HG02870 (cell line): ENCODE results near the gene C9orf50.
"Not testable (repeated sequence)": the region's sequence is repeated elsewhere in the genome, so short reads cannot be mapped to it uniquely, and the experiment has no call there.

Experiments used
- ATAC-seq: cut with Tn5 transposase; IDR thresholded peaks from one replicate; pipeline ENCODE4 v1.9.1; 2021; ENCODE audit warnings: mild to moderate bottlenecking, moderate library complexity; ENCODE audit not compliant: unreplicated experiment

C9orf50 gene

DNA sequence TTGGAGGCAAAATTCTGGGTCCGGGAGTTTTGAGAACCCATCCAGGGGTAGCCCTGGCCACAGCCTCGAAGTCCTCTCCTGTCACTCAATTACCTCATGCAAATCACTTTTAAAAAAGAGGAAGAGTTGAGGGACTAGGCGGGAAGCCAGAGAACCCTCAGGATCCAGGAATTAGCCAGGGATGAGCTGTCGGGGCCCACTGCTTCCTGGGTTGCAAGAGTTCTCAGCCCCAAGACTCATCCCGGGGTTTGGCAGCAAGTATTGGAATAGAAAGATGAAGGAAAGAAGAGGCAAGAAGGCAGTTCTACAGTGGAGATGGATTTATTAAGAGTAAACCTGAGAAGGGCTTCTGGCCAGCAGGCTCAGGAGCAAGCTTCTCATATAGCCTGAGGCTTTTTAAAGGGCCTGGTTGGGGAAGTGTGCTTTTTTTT lies 25.6 kb downstream of the C9orf50 start:
- ATAC-seq, result no peak

DNA sequence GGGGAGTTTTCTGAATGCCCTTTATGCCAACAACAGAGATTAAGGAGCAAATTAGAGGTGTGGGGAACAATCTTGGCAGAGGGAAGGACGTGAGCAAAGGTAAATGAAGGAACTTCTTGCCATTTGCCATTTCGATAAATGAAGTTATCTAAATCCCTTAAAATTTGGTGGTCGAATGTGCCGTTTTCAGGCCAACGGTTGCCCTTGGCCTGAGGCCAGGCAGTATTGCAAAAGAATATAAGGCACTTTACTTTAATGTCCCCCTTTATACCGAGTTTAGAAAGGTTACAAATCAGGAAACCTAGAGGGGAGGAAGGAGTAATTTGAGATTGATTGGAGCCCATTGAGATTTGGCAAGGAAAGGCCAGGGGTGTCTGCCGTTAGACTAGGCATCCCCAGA lies 26.3 kb downstream of the C9orf50 start:
- no peak for ATAC-seq

DNA sequence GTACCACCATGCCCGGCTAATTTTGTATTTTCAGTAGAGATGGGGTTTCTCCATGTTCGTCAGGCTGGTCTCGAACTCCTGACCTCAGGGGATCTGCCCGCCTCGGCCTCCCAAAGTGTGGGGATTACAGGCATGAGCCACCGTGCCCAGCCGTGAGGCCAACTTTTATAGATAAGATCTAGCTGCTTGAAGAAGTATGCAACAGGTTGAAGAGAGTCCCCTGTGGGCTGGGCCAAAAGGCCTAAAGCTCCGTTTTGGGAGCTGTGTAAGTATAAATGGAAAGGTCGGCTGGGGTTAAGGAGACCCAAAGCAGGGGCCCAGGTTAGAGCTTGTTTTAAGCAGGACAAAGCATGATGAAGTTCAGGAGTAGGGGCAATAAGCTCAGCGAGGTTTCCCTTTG lies 28.1 kb downstream of the C9orf50 start:
- ATAC-seq, result not testable (repeated sequence)

DNA sequence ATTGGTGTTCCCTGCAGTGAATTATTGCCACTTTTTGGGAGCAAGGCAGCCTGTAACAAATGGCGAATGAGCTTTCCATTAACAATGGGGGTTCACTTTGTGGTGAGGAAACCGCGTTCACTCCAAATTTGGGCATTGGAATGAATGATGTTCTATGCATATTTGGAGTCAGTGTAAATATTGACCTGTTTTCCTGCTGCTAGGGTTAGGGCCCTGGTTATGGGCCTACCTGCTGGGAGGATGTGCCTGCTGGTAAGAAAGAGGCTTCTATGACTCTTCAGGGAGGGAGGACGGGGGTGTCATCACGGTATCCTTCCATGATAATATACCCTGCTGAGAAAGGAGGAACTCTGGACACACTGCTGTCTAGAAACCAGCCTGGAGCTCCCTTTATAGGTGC lies 29.0 kb downstream of the C9orf50 start:
- ATAC-seq, result no peak

DNA sequence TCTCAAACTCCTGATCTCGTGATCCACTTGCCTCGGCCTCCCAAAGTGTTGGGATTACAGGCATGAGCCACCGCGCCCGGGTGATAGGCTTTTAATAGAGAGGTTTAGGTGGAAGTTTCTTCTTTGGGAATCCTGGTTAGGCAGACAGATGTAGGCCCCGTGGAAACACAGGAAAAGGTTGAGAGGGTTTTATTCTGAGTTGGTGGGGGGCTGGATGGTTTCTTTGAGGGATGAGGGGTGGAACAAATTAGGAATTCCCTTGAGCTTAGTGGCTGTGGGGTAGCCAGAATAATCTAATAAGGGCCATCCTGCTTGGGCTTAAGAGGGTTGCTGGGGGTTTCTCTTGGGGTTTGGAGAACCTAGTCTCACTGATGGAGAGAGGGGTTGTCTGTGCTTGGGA lies 30.4 kb downstream of the C9orf50 start:
- ATAC-seq, result no peak

DNA sequence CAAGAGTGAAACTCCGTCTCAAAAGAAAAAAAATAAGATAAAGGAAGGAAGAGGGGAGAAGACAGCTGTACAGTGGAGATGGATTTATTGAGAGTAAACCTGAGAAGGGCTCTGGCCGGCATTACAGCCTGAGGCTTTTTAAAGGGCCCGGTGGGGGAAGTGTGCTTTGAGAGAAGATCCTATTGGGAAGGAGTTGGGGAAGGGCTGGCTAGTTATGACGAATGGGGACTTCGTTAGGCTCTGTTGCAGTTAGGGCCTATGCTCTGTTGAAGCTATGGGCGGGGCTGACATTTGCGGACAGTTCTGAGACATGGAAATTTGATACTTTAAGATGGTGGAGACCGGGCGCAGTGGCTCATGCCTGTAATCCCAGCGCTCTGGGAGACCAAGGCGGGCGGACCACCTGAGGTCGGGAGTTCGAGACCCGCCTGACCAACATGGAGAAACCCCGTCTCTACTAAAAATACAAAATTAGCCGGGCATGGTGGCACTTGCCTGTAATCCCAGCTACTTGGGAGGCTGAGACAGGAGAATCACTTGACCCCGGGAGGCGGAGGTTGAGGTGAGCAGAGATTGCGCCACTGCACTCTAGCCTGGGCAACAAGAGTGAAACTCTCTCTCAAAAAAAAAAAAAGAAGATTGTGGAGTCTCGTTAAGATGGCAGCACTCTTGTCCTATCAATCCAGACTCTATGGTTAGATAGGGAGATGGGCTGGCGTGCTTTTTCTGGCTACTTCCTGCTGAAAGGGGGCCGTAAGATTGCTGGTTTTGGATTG lies 33.2 kb downstream of the C9orf50 start:
- ATAC-seq, result no peak

DNA sequence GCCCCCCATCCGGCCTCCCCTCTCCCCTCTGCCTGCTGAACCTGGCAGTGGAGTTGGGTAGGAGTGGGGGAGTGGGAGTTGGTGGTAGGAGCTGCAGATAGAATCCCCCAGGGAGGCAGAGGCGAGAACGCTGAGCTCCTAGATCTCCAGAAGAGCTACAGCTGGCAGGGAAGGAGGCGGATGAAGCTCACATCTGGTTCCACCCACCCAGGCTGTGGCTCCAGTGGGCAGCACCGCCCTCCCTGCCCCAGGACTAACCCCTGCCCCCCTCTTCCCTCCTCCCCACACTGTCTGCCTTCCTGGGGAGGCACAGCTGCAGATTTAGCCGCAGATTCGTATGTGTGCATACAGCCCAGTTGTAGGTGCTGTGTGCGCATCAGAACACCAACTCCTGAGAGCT lies 34.2 kb downstream of the C9orf50 start:
- no peak for ATAC-seq

DNA sequence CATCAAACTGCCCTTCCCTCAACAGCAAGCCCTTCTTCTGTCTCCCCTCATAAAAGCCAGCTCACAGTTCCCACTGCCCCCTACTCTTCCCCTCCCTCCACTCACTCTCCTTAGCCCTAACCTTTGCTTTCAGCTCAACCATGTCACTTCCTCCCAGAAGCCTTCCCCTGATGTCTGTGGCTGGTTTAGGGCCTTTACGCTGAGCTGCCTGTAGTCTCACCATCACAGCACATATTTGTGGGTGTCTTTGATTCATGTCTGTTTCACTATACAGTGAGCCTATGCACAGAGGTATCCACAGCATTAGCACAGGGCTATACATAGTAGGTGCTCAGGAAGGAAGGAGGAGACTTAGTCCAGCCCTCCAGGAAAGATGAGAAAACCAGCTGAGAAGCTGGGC lies 34.7 kb downstream of the C9orf50 start:
- no peak for ATAC-seq

DNA sequence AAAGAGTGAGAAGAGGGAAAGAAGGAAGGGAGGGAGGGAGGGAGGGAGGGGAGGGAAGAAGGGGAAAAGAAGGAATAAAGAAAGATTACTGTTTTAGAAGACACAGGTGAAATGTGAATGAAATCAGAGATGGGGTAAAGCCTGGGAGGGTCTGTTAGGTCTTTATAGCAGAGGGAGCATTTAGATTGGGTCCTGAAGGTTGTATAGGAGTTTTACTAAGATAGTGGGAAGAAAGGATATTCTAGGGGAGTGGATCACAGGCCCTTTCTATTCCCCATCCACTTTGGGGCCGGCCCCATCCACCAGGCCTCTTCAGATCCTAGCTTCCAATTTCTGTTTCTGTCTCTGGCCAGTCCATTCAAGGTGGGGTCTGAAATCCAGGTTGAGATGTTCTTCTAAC lies 35.5 kb downstream of the C9orf50 start:
- ATAC-seq, result no peak

DNA sequence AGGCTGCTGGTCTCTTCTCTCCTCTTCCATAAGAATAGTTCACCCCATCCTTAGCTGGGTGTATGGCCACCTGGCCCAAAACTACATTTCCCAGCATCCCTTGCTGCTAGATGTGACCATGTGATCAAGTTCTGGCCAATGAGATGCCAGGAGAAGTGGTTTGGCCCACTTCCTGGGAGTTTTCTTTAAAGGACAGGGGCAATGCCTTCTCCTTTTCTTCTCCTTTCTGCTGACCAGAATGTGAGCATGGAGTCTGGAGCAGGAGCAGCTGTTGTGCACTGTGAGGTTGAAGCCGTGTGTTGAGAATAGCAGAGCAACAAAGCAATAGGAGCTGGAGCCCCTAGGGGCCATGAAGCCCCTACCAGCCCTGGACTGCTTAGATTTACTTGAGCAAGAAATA lies 36.8 kb downstream of the C9orf50 start:
- no peak for ATAC-seq

DNA sequence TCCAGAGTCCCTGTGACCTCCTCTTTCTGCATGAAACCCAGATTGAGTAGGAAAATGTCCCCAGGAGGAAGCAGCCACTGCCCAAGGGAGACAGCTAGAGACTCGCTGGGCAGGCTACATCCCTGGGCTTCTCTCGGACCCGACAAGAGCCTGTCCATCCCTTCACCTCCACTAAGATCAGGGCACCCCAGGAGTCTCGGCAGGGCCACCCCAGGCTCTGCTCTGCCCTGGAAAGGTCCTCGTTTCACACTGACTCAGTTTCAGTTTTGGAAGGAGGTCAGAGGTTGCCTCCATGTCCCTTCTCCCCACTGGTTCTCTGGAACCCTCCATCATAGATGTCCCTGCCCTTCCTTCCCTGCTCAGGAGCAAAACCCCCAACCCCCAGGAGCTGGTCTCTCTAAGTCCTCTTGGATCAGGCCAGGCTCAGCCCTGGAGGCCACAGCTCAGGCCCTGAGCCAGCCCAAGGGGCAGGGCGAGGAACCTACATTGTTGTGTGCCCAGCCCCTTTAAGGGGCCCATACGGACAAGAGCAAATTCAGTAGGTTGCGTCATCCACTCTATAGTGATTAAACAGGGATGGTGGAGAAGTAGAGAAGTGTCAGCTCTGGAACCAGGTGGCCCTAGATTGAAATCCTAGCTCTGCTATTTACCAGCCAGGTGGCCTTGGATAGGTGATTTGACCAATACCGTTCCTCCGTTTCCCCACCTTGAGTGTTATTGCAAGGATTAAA lies 37.4 kb downstream of the C9orf50 start:
- ATAC-seq, result no peak

DNA sequence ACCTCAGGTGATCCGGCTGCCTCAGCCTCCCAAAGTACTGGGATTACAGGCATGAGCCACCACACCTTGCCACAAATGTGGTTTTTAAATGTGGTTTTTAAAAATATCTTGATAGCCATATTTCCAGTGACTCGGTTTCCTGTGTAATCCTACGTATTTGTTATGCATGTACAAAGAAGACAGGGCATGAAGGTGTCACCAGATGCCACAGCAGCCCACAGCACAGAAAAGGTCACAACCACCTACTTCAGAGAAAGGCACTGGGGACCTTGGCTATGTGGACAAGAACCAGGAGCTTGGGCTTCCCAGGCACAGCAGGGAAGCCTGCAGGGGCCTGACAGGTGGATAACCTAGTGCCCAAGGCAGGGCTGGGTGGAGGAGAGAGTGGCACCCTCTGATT lies 38.0 kb downstream of the C9orf50 start:
- ATAC-seq, result no peak

DNA sequence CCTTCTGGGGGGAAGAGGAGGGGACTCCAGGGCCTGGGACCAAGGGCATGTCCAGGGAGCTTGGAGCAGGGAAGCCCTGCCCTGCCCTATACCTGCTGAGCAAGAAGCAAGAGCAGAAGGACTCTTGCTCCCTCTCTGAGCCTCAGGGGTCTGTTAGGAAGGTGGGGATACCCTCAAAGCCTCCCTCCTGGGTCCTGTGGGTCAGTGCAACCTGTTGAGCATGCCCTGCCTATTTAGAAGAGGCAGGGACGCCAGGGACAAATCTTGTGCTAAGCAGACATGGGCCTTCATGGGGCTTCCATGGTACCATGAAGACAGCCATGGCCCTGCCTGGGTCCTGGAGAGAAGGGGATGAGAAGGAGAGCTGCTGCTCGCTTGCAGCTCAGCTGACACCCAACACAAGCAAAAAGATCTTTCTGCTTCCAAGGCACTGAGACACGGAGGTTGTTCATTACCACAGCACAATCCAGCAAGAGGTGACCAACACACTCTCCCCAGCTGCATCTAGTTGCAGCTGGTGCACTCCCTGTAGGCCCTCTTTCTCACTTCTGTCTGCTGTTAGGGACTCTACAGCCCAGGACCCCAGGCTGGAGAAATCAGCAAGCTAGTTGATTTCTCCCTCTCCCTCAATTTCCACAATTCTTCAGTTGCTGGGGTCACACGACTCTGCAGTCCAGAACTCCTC lies 39.3 kb downstream of the C9orf50 start:
- ATAC-seq, result no peak

DNA sequence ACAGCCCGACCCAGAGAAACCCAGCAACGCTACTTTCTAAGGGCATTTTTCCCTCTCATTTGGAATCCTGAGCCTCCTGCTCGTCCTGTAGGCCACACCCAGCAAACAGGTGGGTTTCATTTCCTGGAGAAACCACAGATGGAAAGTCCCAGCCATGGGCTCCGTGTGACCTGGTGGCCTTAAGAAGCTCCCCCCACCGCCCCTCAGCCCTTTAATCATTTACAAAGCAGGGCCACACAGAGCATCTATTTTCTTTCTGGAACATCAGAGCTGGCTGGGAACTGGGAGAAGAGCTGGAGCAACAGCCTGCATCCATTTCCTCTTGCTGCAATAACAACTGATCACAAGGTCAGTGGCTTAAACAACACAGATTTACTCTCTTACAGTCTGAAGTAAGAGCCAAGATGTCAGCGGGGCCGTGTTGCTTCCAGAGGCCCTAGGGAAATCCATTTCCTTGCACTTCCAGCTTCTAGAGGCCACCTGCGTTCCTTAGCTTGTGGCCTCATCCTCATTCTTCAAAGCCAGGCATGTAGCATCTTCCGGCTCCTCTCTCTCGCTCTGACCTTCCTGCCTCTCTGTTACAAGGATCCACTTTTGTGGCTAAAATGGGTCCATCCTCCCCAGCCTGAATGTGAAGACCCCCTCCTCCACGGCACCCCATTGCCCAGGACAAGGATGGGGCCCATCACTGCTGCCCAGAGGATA lies 40.5 kb downstream of the C9orf50 start:
- no peak for ATAC-seq

DNA sequence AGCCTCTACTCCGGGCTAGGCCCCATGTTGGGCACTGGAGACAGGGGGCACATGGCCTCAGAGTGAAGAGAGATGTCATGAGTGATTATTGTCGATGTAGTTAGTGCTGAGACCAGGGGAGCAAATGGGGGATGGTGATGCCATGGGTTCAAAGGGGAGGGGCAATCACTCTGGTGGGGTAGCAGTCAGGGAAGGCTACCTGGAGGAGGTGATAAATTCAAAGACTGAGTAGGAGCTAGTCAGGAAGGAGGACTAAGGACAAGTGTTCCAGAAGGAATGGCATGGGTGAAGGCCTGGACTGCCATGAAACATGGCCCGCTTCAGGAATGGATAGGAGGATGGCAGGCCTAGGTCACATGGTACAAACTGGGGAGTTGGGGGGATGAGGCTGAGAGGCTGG lies 41.6 kb downstream of the C9orf50 start:
- ATAC-seq, result no peak

DNA sequence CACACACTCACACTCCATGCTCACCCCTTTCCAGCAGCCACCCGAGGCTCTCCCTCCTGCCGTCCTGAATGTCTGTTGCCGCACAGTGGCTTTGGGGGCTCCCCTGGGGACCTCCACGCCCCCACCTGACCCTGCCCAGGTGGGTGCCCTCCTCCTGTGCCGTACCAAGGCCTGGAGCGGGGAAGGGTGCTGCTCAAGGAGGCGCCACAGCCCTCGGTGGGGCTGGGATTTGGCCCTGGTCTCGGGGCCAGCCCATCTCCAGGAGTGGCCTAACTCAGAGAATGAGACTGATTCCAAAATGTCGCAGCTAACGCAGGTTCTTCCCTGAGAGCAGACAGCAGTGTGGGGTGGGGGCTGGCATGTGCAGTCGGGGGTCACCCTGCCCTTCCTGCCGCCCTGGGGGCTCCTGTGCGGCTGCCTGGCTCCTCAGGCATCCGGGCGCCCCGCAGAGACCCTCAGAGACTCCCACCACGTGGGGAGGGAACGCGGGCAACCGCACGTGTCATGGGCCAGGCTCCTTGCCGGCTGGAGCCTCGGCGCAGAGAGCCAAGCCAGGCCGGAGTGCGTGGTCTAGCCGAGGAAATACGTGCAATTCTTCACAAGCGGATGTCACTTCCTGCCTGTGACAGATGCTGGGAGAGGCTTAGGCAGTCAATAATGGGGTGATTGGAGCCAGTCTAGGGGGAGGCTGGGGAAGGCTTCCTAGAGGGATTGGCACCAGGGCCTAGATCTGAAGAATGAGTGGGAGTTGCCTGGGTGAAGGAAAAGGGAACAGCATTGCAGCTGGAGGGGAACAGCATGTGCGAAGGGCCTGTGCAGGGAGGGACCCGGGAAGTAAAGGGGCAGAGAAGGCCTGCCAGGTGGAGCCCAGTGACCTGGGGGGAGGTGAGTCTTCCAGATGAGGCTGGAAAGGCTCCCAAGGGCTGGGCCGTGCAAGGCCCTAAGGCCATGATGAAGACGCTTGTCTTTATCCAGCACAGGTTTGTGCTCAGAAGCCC lies 44.1 kb downstream of the C9orf50 start:
- no peak for ATAC-seq

DNA sequence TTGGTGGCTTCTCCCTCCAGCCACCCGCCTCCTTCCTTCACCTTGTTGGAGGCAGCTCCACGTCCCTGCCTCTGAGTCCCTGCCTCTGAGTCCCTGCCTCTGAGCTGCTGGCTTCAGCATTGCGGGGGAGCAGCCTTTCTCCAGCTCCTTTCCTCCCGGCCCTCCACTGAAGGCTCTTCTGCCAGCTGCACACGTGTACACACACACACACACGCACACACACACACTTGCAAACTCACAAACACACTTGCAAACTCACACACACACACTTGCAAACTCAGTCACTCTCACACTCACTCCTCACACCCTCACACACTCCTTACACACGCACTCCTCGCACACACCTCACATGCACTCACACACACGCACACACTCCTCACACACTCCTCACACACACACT lies 45.1 kb downstream of the C9orf50 start:
- ATAC-seq, result no peak

DNA sequence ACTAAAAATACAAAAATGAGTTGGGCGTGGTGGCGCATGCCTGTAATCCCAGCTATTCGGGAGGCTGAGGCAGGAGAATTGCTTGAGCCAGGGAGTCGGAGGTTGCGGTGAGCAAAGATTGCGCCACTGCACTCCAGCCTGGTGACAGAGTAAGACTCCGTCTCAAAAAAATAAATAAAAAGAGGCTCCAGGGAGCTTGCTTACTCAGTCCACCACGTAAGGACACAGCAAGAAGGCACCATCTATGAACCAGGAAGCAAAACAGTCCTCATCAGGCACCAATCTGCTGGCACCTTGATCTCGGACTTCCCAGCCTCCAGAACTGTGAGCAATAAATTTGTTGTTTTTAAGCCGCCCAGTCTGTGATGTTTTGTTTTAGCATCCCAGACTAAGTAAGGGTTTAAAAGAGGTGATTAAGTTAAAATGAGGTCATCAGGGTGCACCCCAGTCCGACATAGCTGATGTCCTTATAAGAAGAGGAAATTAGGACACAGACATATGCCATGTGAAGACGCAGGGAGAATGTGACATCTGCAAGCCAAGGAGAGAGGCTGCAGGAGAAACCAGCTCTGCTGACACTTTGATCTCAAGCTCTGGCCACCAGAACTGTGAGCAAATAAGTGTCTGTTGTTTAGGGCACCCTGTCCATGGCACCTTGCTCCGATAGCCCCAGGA lies 45.9 kb downstream of the C9orf50 start:
- no peak for ATAC-seq

DNA sequence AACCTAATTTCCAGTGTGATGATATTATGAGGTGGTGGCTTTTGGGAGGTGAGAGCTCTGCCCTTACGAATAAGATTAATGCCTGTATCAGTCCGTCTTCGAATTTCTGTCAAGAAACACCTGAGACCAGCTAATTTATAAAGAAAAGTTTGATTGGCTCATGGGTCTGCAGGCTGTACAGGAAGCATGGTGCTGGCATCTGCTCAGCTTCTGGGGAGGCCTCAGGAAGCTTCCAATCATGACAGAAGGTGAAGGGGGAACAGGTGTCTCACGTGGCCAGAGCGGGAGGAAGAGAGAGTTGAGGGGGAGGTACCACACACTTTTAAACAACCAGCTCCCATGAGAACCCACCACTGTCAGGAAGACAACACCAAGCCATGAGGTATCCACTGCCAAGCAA lies 46.9 kb downstream of the C9orf50 start:
- no peak for ATAC-seq

DNA sequence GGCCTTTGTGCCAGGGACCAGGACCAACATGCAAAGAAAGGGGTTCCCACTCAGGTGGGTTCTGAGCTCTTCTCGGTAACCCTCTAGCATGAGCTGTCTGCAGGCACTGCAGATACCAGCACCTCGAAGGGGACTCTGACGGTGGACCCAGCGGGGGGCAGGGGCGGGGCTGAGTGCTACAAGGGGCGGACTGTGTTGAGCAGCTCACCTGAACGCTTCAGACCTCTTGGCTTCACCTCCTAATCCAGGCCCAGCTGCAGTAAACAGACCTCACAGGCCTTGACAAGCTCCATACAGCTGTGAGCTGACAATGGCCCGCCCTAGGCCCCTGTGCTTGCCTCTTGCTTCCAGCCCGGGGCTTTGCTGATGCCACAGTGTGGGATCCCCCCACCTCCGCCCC lies 48.4 kb downstream of the C9orf50 start:
- no peak for ATAC-seq
